Skeletal muscle satellite cell (primary cell): ENCODE measurements around the gene ZFPL1. TPM values are rescaled to one million over a fixed set of nuclear protein-coding genes. Genes with fewer than 3 reads are reported as not detected.

ENCODE experiments used
- H3K27me3 ChIP-seq: 2 replicates; pipeline ENCODE4 v1.7.0; 2013; ENCODE audit warnings: low read length; ENCODE audit not compliant: control insufficient read depth, insufficient read depth
- H3K36me3 ChIP-seq: 2 replicates; pipeline ENCODE4 v1.7.0; 2013; ENCODE audit warnings: mild to moderate bottlenecking, control low read depth, low read length; ENCODE audit not compliant: insufficient read depth
- H3K4me1 ChIP-seq: 2 replicates; pipeline ENCODE4 v1.7.0; 2013; ENCODE audit warnings: low read length; ENCODE audit not compliant: control insufficient read depth, insufficient read depth
- H3K4me2 ChIP-seq: 2 replicates; pipeline ENCODE4 v1.7.0; 2013; ENCODE audit warnings: mild to moderate bottlenecking, low read length
- H3K4me3 ChIP-seq: 2 replicates; pipeline ENCODE4 v1.7.0; 2013; ENCODE audit warnings: low read length
- H3K9ac ChIP-seq: 2 replicates; pipeline ENCODE4 v1.7.0; 2013; ENCODE audit warnings: mild to moderate bottlenecking, low read depth, low read length, moderate library complexity
- H3K9me3 ChIP-seq: replicated peaks from 2 replicates; pipeline ENCODE4 v1.7.0; 2013; ENCODE audit warnings: mild to moderate bottlenecking, control low read depth, low read length
- total RNA-seq: library from RNA; depleted of rRNA; stranded (reverse); fragments of >200 nt; gene quantifications from 2 replicates; pipeline ENCODE4 v1.2.3, GENCODE V29; 2012; rRNA removed

The ZFPL1 gene
- 33.7 and 37.4 TPM in 2 replicates for total RNA-seq

DNA sequence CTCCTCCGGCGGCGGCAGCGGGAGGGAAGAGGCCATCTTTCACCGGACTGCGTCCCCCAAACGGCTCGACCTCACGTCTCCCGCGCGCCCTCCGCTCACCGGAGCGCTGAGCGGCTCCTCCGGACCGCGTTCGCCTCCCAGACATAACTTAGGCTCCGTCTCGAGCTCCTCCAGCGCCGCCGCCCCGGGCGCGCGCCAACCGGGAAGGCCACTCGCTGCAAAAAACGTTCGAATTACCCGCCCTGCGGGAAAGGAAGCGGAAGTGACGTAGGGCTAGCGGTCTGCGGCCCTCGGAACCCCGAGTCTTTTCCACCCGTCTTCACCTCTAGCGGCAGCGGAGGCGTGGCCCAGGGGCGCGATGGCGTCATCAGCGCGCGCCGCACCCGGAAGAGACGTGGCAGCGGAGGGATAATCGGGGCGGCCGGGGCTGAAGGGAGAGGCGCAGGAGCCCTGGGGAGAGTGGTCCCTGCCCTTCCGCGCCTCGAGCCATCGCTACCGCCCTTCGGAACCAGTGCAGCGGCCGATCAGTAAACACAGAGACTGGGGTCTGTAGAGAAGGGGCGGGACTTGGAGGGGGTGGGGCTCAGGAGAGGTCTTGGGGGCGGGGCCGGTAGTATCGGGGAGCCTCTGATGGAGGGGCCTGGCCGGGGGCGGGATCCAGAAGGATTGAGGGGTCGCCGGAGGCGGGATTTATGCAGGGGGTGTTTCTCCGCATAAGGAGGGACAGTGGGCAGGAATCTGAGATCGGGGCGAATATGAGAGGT, at the start of gene ZFPL1, which contains the start of gene CDCA5:
Gene ZFPL1, plus strand, starts transcription at position 389 of the 764 bp plus-strand sequence. CDS start 477 bp downstream, outside the sequence.
Gene CDCA5, minus strand, starts transcription at position 207 of the 764 bp plus-strand sequence. Its CDS starts 62 bp downstream, at position 145.
- Histone ChIP-seq H3K27me3 (no peaks in the 10 kb centered on the region), H3K9me3 (no peaks in the 10 kb centered on the region), H3K4me1 (peaks cover 21% of the 10 kb centered on the region), H3K4me2 (peak within 1 kb of the TSS; percentile 91), H3K9ac (peak within 1 kb of the TSS; percentile 87), H3K36me3 (peaks cover 43% of the 10 kb centered on the region), H3K4me3 (peak within 1 kb of the TSS; percentile 79)

DNA sequence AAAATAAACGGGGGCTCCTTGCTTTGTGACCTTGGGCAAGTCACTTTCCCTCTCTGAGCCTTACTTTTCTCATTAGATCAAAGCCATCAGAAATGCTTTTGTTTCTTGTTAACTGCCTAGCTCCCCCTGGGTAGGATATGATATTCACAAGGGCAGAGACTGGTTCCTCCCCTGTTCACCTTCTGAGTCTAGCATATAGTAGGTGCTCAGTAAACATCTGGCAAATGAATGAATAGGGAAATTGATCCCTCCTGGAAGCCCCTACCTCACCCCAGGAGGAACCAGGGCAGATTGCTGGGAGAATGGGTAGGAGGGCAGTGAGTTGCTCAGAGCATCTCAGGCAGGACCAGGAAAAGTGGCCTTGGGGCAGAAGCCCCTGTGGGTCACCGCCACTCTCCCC, 49.6 kb upstream of the ZFPL1 start:
- H3K4me3 ChIP-seq, result no peak overlapping the region
- no peaks in the 10 kb centered on the region for H3K9me3 ChIP-seq
- no peak overlapping the region for H3K4me2 ChIP-seq
- no peaks in the 10 kb centered on the region for H3K4me1 ChIP-seq
- H3K27me3 ChIP-seq, result no peaks in the 10 kb centered on the region
- peaks cover 31% of the 10 kb centered on the region for H3K36me3 ChIP-seq
- no peak overlapping the region for H3K9ac ChIP-seq

DNA sequence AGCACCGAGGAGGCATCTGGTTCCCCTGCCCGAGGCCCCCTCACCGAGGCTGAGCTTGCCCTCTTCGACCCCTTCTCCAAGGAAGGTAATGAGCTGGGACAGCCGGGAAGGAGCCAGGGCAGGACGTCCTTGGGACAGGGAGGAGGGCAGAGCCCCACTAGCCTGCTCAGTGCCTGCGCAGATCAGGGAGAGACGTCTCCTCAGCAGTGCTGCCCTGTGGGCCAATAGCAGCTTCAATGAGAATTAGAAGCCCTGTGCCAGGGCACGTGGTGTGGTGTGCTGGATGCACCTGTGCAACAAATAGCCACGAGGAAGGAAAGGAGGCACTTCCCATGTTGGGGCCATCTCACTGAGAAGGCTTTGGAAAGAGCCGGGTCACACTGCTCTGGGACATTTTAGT, 48.4 kb upstream of the ZFPL1 start:
- no peaks in the 10 kb centered on the region for H3K9me3 ChIP-seq
- peaks cover 31% of the 10 kb centered on the region for H3K36me3 ChIP-seq

DNA sequence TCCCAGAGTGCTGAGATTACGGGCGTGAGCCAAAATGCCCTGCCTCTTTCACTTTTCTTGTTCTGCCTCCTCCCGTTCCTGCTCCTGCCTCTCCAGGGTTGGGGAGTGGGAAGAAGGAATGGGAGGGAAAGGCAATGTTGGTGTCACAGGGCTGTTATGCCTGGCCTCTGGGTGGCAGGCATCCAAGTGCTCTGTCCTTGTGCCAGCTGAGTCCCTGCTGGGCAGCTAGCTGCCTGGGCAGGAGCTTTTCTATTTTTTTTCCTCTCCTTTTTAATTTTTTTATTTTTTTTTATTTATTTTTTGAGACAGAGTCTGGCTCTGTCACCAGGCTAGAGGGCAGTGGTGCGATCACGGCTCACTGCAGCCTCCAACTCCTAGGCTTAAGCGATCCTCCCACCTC, 47.1 kb upstream of the ZFPL1 start:
- no peak overlapping the region for H3K9ac ChIP-seq
- peaks cover 5% of the 10 kb centered on the region for H3K4me1 ChIP-seq
- no peaks in the 10 kb centered on the region for H3K27me3 ChIP-seq
- no peaks in the 10 kb centered on the region for H3K9me3 ChIP-seq
- peaks cover 31% of the 10 kb centered on the region for H3K36me3 ChIP-seq
- H3K4me2 ChIP-seq, result no peak overlapping the region
- H3K4me3 ChIP-seq, result no peak overlapping the region

More for the DNA sequence above, 48.4 kb upstream of the ZFPL1 start:
- Histone ChIP-seq H3K4me2 (no peak overlapping the region), H3K27me3 (no peaks in the 10 kb centered on the region), H3K4me1 (peaks cover 5% of the 10 kb centered on the region), H3K9ac (no peak overlapping the region), H3K4me3 (no peak overlapping the region)

DNA sequence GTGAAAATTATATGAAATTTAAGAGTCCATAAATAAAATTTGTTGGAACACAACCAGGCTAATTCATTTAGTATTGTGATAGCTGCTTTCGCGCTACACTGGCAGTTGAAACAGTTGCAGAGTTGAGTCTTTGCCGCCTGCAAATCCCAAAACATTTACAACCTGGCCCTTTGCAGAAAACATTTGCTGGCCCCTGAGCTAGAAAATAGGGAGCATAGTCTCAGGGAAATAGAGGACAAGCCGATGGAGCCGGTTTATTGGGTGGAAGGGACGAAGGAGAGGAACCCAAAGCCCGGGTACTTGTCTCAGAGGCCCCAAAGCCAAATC, 43.5 kb upstream of the ZFPL1 start:
- H3K9ac ChIP-seq, result peak overlapping the region; percentile 79
- H3K9me3 ChIP-seq, result no peaks in the 10 kb centered on the region
- peak overlapping the region; percentile 96 for H3K4me3 ChIP-seq
- H3K27me3 ChIP-seq, result no peaks in the 10 kb centered on the region
- H3K4me2 ChIP-seq, result peak overlapping the region; percentile 99
- peaks cover 23% of the 10 kb centered on the region for H3K4me1 ChIP-seq
- peaks cover 31% of the 10 kb centered on the region for H3K36me3 ChIP-seq

DNA sequence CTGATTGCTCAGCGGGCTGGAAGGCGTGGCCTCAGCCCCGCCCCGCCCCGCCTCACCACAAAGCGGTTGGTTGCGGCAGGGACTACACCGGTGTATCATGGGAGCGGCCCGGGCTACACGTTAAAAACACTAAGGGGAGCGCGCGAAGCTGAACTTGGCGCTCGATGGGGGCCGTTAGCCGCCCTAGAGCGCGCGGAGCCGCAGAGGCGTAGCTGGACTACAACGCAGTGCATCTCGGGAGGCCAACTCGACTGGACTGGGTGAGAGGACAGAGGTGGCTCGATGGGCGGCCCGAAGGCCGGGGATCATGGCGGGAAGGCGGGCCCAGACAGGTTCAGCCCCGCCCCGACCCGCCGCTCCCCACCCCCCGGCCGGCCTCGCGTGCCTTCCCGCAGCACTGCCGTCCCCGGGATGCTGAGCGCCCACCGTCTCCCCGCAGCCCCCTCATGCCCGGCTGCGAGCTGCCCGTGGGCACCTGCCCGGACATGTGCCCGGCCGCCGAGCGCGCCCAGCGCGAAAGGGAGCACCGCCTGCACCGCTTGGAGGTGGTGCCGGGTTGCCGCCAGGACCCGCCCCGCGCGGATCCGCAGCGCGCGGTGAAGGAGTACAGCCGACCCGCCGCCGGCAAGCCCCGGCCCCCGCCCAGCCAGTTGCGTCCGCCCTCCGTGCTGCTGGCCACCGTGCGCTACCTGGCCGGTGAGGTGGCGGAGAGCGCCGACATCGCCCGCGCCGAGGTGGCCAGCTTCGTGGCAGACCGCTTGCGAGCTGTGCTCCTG, 43.0 kb upstream of the ZFPL1 start, which contains the start of gene SAC3D1:
Gene SAC3D1, plus strand, starts transcription at position 364 of the 776 bp plus-strand sequence. Its CDS starts 83 bp downstream, at position 447.
- H3K27me3 ChIP-seq, result no peaks in the 10 kb centered on the region
- peaks cover 26% of the 10 kb centered on the region for H3K36me3 ChIP-seq
- peak within 1 kb of the TSS; percentile 96 for H3K4me3 ChIP-seq
- no peaks in the 10 kb centered on the region for H3K9me3 ChIP-seq
- H3K9ac ChIP-seq, result peak within 1 kb of the TSS; percentile 79
- peaks cover 23% of the 10 kb centered on the region for H3K4me1 ChIP-seq
- peak within 1 kb of the TSS; percentile 99 for H3K4me2 ChIP-seq

DNA sequence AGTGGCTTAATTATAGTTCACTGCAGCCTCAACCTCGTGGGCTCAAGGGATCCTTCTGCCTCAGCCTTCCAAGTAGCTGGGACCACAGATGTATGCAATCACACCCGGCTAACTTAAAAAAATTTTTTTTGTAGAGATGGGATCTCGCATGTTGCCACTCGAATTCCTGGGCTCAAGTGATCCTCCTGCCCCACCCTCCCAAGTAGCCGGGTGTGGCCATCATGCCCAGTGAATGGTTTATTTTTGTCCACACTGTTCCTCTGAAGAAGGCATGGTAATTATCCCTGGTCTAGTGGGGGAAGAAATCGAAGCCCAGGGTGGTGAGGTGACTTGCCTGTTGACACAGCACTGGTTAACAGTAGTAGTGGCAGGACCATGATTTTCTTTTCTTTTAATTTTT, 41.1 kb upstream of the ZFPL1 start:
- Histone ChIP-seq H3K36me3 (peaks cover 17% of the 10 kb centered on the region), H3K4me3 (no peak overlapping the region), H3K27me3 (no peaks in the 10 kb centered on the region), H3K4me1 (peaks cover 26% of the 10 kb centered on the region), H3K9me3 (no peaks in the 10 kb centered on the region), H3K4me2 (peak overlapping the region; percentile 99), H3K9ac (no peak overlapping the region)

DNA sequence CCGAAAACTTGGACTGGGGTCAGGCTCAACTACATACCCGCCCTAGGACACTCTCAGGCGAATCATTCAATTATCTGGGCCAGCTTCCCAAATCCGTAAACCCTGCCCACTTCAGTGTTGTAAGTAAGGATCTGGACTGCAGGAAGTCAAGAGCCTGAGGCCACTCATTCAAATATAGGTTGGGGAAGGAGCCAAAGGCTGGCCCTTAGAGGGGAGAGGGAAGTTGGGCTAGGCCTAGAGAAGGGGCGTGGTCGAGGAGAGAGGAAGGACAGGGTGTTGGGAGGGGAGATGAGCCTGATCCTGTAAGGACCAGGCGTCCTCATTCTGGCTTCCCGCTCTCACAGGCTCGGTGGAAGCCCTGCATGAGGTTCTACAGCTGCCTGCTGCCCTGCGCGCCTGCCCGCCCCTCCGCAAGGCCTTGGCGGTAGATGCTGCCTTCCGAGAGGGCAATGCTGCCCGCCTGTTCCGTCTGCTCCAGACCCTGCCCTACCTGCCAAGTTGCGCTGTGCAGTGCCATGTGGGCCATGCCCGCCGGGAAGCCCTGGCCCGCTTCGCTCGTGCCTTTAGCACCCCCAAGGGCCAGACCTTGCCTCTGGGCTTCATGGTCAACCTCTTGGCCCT, 40.0 kb upstream of the ZFPL1 start:
- peak overlapping the region; percentile 29 for H3K4me2 ChIP-seq
- H3K4me3 ChIP-seq, result peak overlapping the region; percentile 13
- H3K36me3 ChIP-seq, result peaks cover 8% of the 10 kb centered on the region
- peaks cover 26% of the 10 kb centered on the region for H3K4me1 ChIP-seq
- no peaks in the 10 kb centered on the region for H3K9me3 ChIP-seq
- H3K27me3 ChIP-seq, result no peaks in the 10 kb centered on the region
- no peak overlapping the region for H3K9ac ChIP-seq

DNA sequence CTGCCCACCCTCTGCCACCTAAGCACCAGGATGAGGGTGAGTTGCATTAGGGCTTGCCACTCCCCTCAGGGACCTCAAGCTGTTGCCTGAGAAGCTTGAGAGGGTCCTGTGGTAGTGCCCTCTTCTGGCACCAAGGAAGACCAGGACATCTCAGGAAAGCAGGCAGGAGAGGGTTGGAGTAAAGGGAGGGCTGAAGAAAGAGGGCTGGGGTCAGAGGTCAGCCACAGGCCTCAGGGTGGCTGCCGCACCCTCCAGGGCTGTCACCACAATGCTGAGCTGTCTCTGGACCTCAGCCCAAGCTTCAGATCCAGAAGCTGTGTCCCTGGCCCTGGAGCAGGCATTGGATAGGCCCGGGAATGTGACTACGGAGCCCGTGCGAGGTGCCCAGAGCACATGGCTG, 39.0 kb upstream of the ZFPL1 start:
- no peaks in the 10 kb centered on the region for H3K9me3 ChIP-seq
- no peaks in the 10 kb centered on the region for H3K27me3 ChIP-seq
- no peak overlapping the region for H3K9ac ChIP-seq
- no peak overlapping the region for H3K4me3 ChIP-seq
- peaks cover 23% of the 10 kb centered on the region for H3K4me1 ChIP-seq
- no peak overlapping the region for H3K4me2 ChIP-seq
- peaks cover 8% of the 10 kb centered on the region for H3K36me3 ChIP-seq

DNA sequence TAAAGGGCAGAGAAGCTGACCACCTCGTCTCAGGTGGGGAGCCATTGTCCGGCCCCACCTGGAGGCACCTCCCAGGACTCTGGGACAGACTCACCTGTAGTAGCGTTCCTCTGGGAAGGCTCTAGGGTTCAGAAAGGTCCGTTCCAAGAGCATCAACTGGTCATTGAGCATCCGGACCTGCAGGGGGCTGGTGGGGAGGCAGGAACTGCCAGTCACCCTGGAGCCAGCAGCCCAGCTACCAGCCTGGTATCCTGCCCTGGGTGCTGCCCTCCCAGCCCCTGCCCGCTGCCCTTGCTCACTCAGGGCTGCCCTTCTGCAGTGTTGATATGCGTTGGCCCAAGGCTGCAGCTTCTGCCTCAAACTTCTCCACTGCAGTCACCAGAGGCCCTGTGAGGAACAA, 38.3 kb upstream of the ZFPL1 start:
- no peak overlapping the region for H3K4me3 ChIP-seq
- H3K4me2 ChIP-seq, result no peak overlapping the region
- H3K4me1 ChIP-seq, result peaks cover 21% of the 10 kb centered on the region
- peaks cover 8% of the 10 kb centered on the region for H3K36me3 ChIP-seq
- H3K9ac ChIP-seq, result no peak overlapping the region
- H3K9me3 ChIP-seq, result no peaks in the 10 kb centered on the region
- H3K27me3 ChIP-seq, result no peaks in the 10 kb centered on the region
